GM12892 (cell line): Measurements from ENCODE around the gene MINK1.

ENCODE experiments used
- POLR2A ChIP-seq: IDR thresholded peaks from 2 replicates; pipeline ENCODE4 v1.6.1; 2011; ENCODE audit warnings: low read depth, low read length, control low read depth
- POLR2AphosphoS5 ChIP-seq: IDR thresholded peaks from 2 replicates; pipeline ENCODE4 v1.6.1; 2011; ENCODE audit warnings: low read depth, low read length, control low read depth
- TAF1 ChIP-seq: IDR thresholded peaks from 2 replicates; pipeline ENCODE4 v1.6.1; 2011; ENCODE audit warnings: low read depth, mild to moderate bottlenecking, control low read depth, low read length, borderline replicate concordance

DNA sequence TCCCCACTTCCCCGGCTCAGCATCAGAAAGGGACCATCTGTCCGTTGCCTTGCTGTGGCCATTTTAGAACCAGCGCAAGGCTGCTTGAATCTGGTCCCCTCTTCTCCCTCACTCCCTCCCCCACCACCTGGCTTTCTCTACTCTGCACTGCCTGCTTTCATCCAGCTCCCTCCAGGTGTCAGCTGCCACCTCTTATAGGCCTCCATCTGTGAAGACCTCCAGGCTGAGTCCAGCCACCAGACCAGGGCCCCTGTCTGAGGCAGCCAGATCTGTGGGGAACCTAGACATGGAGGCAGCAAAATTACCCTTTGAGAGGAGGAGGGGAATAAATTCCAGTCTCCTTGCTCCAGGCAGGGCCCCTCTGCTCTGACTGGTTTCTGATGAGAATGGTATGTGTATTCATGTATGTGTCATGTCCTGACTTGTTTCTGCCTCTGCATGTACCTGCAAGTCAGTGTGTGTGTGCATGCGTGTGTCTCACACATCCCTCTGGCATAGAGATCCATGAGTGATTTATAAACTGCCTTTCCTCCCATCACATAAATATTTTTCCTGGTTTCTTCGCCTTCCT is 21.1 kb downstream of the MINK1 start:
- TF ChIP-seq POLR2A: no peak
- no peak for TF ChIP-seq POLR2AphosphoS5
- TF ChIP-seq TAF1: no peak
